Left renal cortex interstitium (tissue), 4 donors: ENCODE results near the gene AK9. TPM values are rescaled to one million over a fixed set of nuclear protein-coding genes. Genes with fewer than 3 reads are reported as not detected.
"Not testable (repeated sequence)": the region's sequence is repeated elsewhere in the genome, so short reads cannot be mapped to it uniquely, and the experiment has no call there.

Experiments
- DNase-seq, 4 donors: peaks; one replicate each; pipeline ENCODE4 v3.0.0-alpha.2; 2013; ENCODE audit warnings: low read depth in 4 of 4, low spot score in 2 of 4, missing footprints in 1 of 4
- polyA plus RNA-seq, 4 donors: library from polyadenylated mRNA; unstranded; fragments of 120-200 nt; gene quantifications; one replicate each; pipeline ENCODE4 v1.2.1, GENCODE V29; 2013; ENCODE audit not compliant: insufficient read length in 4 of 4

AK9 gene
- polyA plus RNA-seq, 4 donors: 8.8 to 15.8 (median 14.2) TPM

- no peak for DNase-seq
Measured at GRCh38 chr6:109701221-109701620, 10.2 kb upstream of the AK9 start.

GRCh38 chr6:109696355-109696754 is 5.4 kb upstream of the AK9 start:
- DNase-seq: no peak

- DNase-seq: no peak
Measured at GRCh38 chr6:109695468-109695867, 4.5 kb upstream of the AK9 start.

GRCh38 chr6:109693111-109693510 is 2.1 kb upstream of the AK9 start:
- no peak for DNase-seq

- DNase-seq: peak in 3 of 4 donors; percentile 25 to 33 (median 29)
Measured at GRCh38 chr6:109690373-109690736, 647 bp downstream of the AK9 start.

GRCh38 chr6:109687271-109687761 is 3.7 kb downstream of the AK9 start:
- DNase-seq: no peak

- DNase-seq: no peak
Measured at GRCh38 chr6:109686566-109687265, 4.3 kb downstream of the AK9 start.

GRCh38 chr6:109678661-109679505 is 12.1 kb downstream of the AK9 start:
- DNase-seq: not testable (repeated sequence)

- no peak for DNase-seq
Measured at GRCh38 chr6:109678240-109678639, 12.8 kb downstream of the AK9 start.

GRCh38 chr6:109676724-109677123 is 14.3 kb downstream of the AK9 start:
- DNase-seq: no peak

- no peak for DNase-seq
Measured at GRCh38 chr6:109672839-109673238, 18.2 kb downstream of the AK9 start.

- DNase-seq: no peak
Measured at GRCh38 chr6:109672175-109672574, 18.8 kb downstream of the AK9 start.

GRCh38 chr6:109671733-109672132 is 19.3 kb downstream of the AK9 start:
- no peak for DNase-seq

- no peak for DNase-seq
Measured at GRCh38 chr6:109669811-109670210, 21.2 kb downstream of the AK9 start.

- no peak for DNase-seq
Measured at GRCh38 chr6:109662192-109662591, 28.8 kb downstream of the AK9 start.

- DNase-seq: no peak
Measured at GRCh38 chr6:109660526-109661320, 30.3 kb downstream of the AK9 start.

- DNase-seq: no peak
Measured at GRCh38 chr6:109655761-109656262, 35.2 kb downstream of the AK9 start.

GRCh38 chr6:109653264-109653663 is 37.7 kb downstream of the AK9 start:
- no peak for DNase-seq

GRCh38 chr6:109644131-109644530 is 46.9 kb downstream of the AK9 start:
- no peak for DNase-seq

GRCh38 chr6:109632405-109632804 is 58.6 kb downstream of the AK9 start:
- no peak for DNase-seq

- DNase-seq: no peak
Measured at GRCh38 chr6:109631403-109631802, 59.6 kb downstream of the AK9 start.
